Frontal cortex (tissue), 4 donors: Measurements from ENCODE around the gene CELF6. TPM values are rescaled to one million over a fixed set of nuclear protein-coding genes. Genes with fewer than 3 reads are reported as not detected.

Experiments used
- DNase-seq, 2 donors: peaks; one replicate each; pipeline ENCODE4 v3.0.0; 2012; ENCODE audit warnings: low spot score in 2 of 2
- FAIRE-seq: peaks from 2 replicates; lab custom pipeline; 2012; peaks lifted over from hg19 to GRCh38; lab: Jason Lieb, UNC
- total RNA-seq: library from RNA; depleted of rRNA; stranded (reverse); fragments of >200 nt; gene quantifications from one replicate; pipeline ENCODE4 v1.2.3, GENCODE V29; 2014
- donor health status: control.
- donor health status: control.
- donor health status: control.

The CELF6 gene
- 11.4 TPM for total RNA-seq

GRCh38 chr15:72319985-72320671, at the start of gene CELF6:
CELF6 (minus strand) TSS chr15:72320157; CDS start chr15:72319874, 283 bp downstream.
- DNase-seq (peak; percentile 85 to 88), FAIRE-seq (no peak)

GRCh38 chr15:72368899-72369298, 48.9 kb upstream of the CELF6 start:
- FAIRE-seq (no peak), DNase-seq (no peak)

GRCh38 chr15:72368325-72368724, 48.4 kb upstream of the CELF6 start:
- DNase-seq (no peak), FAIRE-seq (no peak)

GRCh38 chr15:72365844-72366243, 45.9 kb upstream of the CELF6 start:
- DNase-seq: no peak
- FAIRE-seq: no peak

GRCh38 chr15:72361176-72361575, 41.2 kb upstream of the CELF6 start:
- no peak for FAIRE-seq

GRCh38 chr15:72358650-72359171, 38.8 kb upstream of the CELF6 start:
- DNase-seq: peak in 1 of 2 donors; percentile 24
- FAIRE-seq: no peak

More at GRCh38 chr15:72361176-72361575, 41.2 kb upstream of the CELF6 start:
- no peak for DNase-seq

GRCh38 chr15:72358121-72358520, 38.2 kb upstream of the CELF6 start:
- FAIRE-seq: no peak
- no peak for DNase-seq

- DNase-seq: no peak
- FAIRE-seq: no peak
Observed at GRCh38 chr15:72354496-72354895, 34.5 kb upstream of the CELF6 start.

GRCh38 chr15:72353266-72353665, 33.3 kb upstream of the CELF6 start:
- DNase-seq: no peak
- FAIRE-seq: no peak

GRCh38 chr15:72345806-72346205, 25.8 kb upstream of the CELF6 start:
- FAIRE-seq: no peak
- no peak for DNase-seq

GRCh38 chr15:72345280-72345679, 25.3 kb upstream of the CELF6 start:
- DNase-seq (no peak), FAIRE-seq (no peak)

- no peak for FAIRE-seq
- no peak for DNase-seq
Observed at GRCh38 chr15:72344602-72345001, 24.6 kb upstream of the CELF6 start.

GRCh38 chr15:72342385-72342784, 22.4 kb upstream of the CELF6 start:
- no peak for DNase-seq
- FAIRE-seq: no peak

- no peak for DNase-seq
- no peak for FAIRE-seq
Observed at GRCh38 chr15:72341361-72341760, 21.4 kb upstream of the CELF6 start.

- DNase-seq (no peak), FAIRE-seq (no peak)
Observed at GRCh38 chr15:72340366-72340765, 20.4 kb upstream of the CELF6 start.

- DNase-seq (peak in 1 of 2 donors; percentile 36), FAIRE-seq (no peak)
Observed at GRCh38 chr15:72339777-72340177, 19.8 kb upstream of the CELF6 start.

GRCh38 chr15:72338617-72339321, 18.8 kb upstream of the CELF6 start:
- FAIRE-seq (no peak), DNase-seq (no peak)

- FAIRE-seq (no peak), DNase-seq (no peak)
Observed at GRCh38 chr15:72338148-72338547, 18.2 kb upstream of the CELF6 start.

GRCh38 chr15:72334842-72335241, 14.9 kb upstream of the CELF6 start:
- FAIRE-seq: no peak
- DNase-seq: no peak

GRCh38 chr15:72331021-72331420, 11.1 kb upstream of the CELF6 start:
- FAIRE-seq (no peak), DNase-seq (no peak)

GRCh38 chr15:72323752-72324151, 3.8 kb upstream of the CELF6 start:
- FAIRE-seq: peak; percentile 66
- DNase-seq: no peak
